ENCODE data around the gene MCRIP1. TPM values are rescaled to one million over a fixed set of nuclear protein-coding genes. Genes with fewer than 3 reads are reported as not detected.

The MCRIP1 gene
- total and polyA plus RNA-seq, 5 donors from 2014 or later = 58.1 to 93.2 (median 74.9) TPM

DNA sequence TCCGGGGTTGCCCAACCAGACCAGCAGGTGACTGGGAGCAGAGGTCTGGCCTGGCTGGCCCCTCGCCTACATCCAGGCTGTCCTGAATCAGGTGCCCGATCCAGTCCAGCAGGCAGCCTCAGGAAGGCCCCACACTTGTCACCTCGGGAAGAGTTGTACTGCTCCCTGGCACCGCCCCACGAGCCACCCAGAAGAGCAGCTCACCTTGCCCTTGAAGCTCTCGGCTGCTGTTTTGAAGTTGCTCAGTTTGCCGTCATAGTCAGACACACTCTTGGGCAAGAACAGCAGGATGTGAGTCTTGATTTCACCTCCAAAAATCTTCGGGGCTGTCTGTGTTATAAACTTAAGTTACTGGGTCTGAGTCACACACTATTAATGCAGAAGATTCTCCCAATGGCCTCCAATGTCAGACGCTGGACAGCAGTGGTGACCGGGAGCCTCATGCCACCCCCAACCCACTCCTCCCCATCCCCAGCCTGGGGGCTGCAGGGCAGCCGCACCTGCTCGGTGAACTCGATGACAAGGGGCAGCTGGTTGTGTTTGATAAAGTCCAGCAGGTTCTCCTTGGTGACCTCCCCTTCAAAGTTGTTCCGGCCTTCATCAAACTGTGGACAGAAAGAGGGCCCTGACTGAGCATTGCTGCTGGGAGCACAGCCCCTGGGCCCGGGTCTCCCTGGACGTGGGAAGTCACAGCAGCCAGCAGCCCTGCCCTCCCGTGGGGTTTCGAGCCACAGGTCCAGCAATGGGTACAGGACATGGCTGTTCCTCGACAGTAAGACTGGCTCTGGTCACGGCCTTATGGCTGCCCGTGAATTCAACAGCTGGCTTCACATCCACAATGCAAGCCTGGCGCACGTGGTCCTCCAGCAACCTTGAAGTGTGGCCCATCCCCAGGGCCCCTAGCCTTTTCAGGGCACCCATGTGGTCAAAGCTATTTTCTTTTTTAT is 13.9 kb upstream of the MCRIP1 start:
- Histone ChIP-seq H3K9me3 (ENCODE audit: control insufficient read depth in 2 of 2, low read length in 2 of 2) (no peaks in the 10 kb centered on the region), H3K27ac (ENCODE audit: insufficient read depth, low read length, poor library complexity, severe bottlenecking) (no peak overlapping the region), H3K4me3 (ENCODE audit: low read depth, low read length) (no peak overlapping the region), H3K27me3 (ENCODE audit: control insufficient read depth, insufficient read depth, low read length) (no peaks in the 10 kb centered on the region), H3K36me3 (ENCODE audit: control insufficient read depth, insufficient read depth, low read length) (peaks cover 49% of the 10 kb centered on the region), H3K4me1 (ENCODE audit: control insufficient read depth, insufficient read depth, low read length, poor library complexity, severe bottlenecking) (no peaks in the 10 kb centered on the region)
- Mint-ChIP-seq H3K27me3 (no peaks in the 10 kb centered on the region), H3K9me3 (no peaks in the 10 kb centered on the region), H3K4me1 (no peaks in the 10 kb centered on the region), H3K36me3 (peaks cover 11% of the 10 kb centered on the region), H3K27ac (no peak overlapping the region), H3K4me3 (no peak overlapping the region)
- no peak for ATAC-seq (ENCODE audit: low read depth in 2 of 2)
- no peak for DNase-seq

DNA sequence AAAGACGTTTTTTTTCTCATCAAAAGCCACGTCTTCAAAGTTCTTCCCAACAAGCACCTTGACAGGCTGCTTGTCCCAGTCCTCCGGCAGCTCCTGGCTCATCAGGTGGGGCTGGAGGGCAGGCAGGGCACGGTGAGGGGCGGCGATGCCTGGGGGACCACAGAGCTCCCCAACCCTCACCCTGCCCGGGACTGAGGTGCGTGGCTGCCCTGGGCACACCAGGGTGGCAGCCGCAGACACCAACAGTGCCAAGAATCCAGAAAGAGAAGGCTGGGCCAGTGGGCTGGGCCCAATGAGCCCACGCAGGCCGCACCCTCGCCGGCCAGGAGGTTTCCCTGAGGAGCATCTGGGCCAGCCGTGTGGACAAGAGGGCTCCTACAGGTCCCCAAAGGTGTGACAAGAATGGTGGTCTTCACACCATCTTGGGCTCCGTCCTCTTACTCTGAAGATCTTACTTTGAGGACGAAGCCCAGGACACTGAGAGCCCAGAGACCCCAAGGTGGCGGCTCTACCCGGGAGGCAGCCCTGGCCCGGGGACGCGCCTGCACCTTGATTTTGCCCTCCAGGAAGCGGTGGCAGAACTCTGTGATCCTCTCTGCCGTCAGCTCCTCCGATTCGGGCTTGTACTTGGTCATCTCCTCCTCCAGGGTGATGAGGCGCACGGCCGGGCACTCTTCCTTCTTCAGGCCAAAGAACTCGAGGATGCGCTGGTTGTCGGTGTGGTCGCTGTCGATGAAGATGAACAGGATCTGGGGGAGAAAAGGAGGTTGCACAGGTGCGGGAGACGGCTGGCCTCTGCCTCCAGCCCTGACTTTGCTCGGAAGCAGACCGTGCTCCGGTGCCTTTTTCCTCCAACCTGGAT is 13.0 kb upstream of the MCRIP1 start:
- Histone ChIP-seq H3K4me1 (ENCODE audit: control insufficient read depth, insufficient read depth, low read length, poor library complexity, severe bottlenecking) (no peaks in the 10 kb centered on the region), H3K27ac (ENCODE audit: insufficient read depth, low read length, poor library complexity, severe bottlenecking) (no peak overlapping the region), H3K9me3 (ENCODE audit: control insufficient read depth in 2 of 2, low read length in 2 of 2) (no peaks in the 10 kb centered on the region), H3K36me3 (ENCODE audit: control insufficient read depth, insufficient read depth, low read length) (peaks cover 40% of the 10 kb centered on the region), H3K27me3 (ENCODE audit: control insufficient read depth, insufficient read depth, low read length) (no peaks in the 10 kb centered on the region), H3K4me3 (ENCODE audit: low read depth, low read length) (no peak overlapping the region)
- DNase-seq = no peak
- Mint-ChIP-seq H3K27me3 (no peaks in the 10 kb centered on the region), H3K4me1 (no peaks in the 10 kb centered on the region), H3K4me3 (no peak overlapping the region), H3K9me3 (no peaks in the 10 kb centered on the region), H3K36me3 (peaks cover 9% of the 10 kb centered on the region), H3K27ac (no peak overlapping the region)
- no peak for ATAC-seq (ENCODE audit: low read depth in 2 of 2)

DNA sequence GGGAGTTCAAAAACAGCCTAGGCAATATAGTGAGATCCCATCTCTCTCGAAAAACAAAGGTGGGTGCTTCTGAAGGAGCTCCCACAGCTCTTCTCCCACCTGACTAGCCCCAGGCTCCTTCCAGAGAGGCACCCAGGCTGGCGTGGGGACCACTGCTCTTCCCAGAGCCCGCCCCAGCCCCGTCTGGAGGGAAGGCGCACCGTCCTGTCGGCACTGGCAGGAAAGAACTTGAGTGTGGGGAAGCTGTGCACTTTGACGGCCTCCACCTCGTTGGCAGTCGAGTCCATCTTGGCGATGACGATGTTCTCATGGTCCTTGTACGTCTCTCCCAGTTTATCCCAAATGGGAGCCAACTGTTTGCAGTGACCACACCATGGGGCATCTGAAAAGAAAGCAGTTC is 12.3 kb upstream of the MCRIP1 start:
- H3K27ac ChIP-seq (ENCODE audit: insufficient read depth, low read length, poor library complexity, severe bottlenecking) = no peak overlapping the region
- H3K4me1 ChIP-seq (ENCODE audit: control insufficient read depth, insufficient read depth, low read length, poor library complexity, severe bottlenecking) = no peaks in the 10 kb centered on the region
- H3K9me3 ChIP-seq (ENCODE audit: control insufficient read depth in 2 of 2, low read length in 2 of 2) = no peaks in the 10 kb centered on the region
- Mint-ChIP-seq H3K27ac (no peak overlapping the region), H3K27me3 (no peaks in the 10 kb centered on the region), H3K36me3 (peaks cover 8% of the 10 kb centered on the region), H3K4me1 (no peaks in the 10 kb centered on the region), H3K9me3 (no peaks in the 10 kb centered on the region), H3K4me3 (no peak overlapping the region)
- H3K27me3 ChIP-seq (ENCODE audit: control insufficient read depth, insufficient read depth, low read length) = no peaks in the 10 kb centered on the region
- H3K4me3 ChIP-seq (ENCODE audit: low read depth, low read length) = no peak overlapping the region
- no peak for DNase-seq
- peaks cover 39% of the 10 kb centered on the region for H3K36me3 ChIP-seq (ENCODE audit: control insufficient read depth, insufficient read depth, low read length)
- ATAC-seq (ENCODE audit: low read depth in 2 of 2) = peak in 1 of 2 donors; percentile 10

DNA sequence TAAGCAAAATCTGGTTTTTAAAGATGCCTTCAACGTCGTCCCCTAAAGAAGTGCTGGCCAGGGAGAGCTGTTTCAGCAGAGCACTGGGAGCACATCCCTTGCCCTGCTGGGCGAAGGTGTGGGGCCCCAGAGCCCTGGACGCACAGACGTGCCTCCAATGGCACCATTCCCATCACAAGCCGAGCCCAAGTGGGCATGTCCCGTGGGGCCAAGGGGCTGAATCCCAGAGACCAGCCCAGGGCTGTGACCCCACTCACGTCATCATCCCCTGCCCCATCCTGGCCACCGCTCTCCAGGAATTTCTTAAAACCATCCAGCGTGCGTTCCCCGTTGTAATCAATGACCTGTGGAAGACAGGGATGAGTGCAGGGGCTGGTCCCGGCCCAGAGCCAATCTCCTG is 11.8 kb upstream of the MCRIP1 start:
- H3K4me3 Mint-ChIP-seq = no peak overlapping the region
- Histone ChIP-seq H3K4me1 (ENCODE audit: control insufficient read depth, insufficient read depth, low read length, poor library complexity, severe bottlenecking) (no peaks in the 10 kb centered on the region), H3K27me3 (ENCODE audit: control insufficient read depth, insufficient read depth, low read length) (no peaks in the 10 kb centered on the region), H3K27ac (ENCODE audit: insufficient read depth, low read length, poor library complexity, severe bottlenecking) (no peak overlapping the region), H3K36me3 (ENCODE audit: control insufficient read depth, insufficient read depth, low read length) (peaks cover 39% of the 10 kb centered on the region), H3K4me3 (ENCODE audit: low read depth, low read length) (no peak overlapping the region), H3K9me3 (ENCODE audit: control insufficient read depth in 2 of 2, low read length in 2 of 2) (no peaks in the 10 kb centered on the region)
- no peaks in the 10 kb centered on the region for H3K9me3 Mint-ChIP-seq
- no peak for DNase-seq
- H3K27ac Mint-ChIP-seq = no peak overlapping the region
- no peaks in the 10 kb centered on the region for H3K4me1 Mint-ChIP-seq
- ATAC-seq (ENCODE audit: low read depth in 2 of 2) = no peak
- peaks cover 8% of the 10 kb centered on the region for H3K36me3 Mint-ChIP-seq
- H3K27me3 Mint-ChIP-seq = no peaks in the 10 kb centered on the region

DNA sequence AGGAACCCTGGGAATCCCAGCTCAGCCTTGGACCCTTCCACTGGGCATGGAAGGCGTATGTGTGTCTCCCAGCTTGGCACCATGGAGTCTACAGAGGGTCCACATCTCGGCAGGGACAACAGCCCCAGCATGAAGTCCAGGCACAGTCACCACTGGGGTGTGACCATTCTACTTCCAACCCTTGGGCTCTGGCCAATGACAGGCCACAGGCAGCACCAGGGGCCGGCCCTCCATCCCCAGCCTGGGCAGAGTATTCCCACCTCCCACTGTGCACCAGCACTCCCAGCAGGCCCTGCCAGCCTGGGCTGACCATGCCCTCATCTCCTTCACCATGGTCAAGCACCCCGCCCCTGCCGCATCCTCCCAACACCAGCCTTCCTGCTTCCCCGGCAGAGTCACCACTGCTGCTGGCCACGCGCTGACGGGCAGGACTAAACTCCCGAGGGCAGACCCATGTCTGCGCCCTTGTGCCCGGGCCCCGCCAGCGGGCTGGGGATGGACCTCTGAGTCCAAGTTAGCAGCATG is 11.3 kb upstream of the MCRIP1 start:
- no peak overlapping the region for H3K27ac Mint-ChIP-seq
- H3K4me1 ChIP-seq (ENCODE audit: control insufficient read depth, insufficient read depth, low read length, poor library complexity, severe bottlenecking) = no peaks in the 10 kb centered on the region

DNA sequence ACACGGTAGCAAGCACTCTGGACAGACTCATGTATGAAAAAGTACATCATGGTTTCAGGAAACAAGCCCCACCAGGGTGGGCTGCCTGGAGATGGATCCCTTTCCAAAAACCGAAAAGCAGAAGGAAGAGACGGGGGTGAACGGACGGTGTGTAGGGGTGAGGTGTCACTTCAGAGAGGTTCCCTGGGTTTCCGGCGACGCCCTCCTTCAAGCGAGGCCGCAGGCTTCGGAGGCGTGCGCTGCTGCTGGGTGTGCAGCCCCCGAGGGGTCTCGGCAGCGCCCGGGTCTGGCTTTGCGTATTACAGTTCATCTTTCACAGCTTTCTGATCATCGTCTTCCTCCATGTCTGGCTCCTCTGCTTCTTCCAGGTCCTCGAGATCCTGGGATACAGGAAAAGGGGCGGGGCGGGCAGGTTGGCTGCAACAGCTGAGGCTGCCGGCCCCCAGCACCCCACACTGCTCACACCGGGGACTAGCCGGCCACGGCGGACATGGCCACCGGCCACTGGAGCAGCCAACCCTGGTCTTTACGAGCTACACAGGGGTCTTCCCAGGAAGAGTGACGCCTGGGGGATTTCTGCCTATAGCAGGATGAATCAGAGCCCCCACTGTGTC is 10.7 kb upstream of the MCRIP1 start:
- ATAC-seq (ENCODE audit: low read depth in 2 of 2) = no peak
- no peaks in the 10 kb centered on the region for H3K4me1 Mint-ChIP-seq
- no peak overlapping the region for H3K4me3 Mint-ChIP-seq
- no peaks in the 10 kb centered on the region for H3K9me3 Mint-ChIP-seq
- Histone ChIP-seq H3K9me3 (ENCODE audit: control insufficient read depth in 2 of 2, low read length in 2 of 2) (no peaks in the 10 kb centered on the region), H3K27me3 (ENCODE audit: control insufficient read depth, insufficient read depth, low read length) (no peaks in the 10 kb centered on the region), H3K4me3 (ENCODE audit: low read depth, low read length) (no peak overlapping the region), H3K36me3 (ENCODE audit: control insufficient read depth, insufficient read depth, low read length) (peaks cover 39% of the 10 kb centered on the region), H3K4me1 (ENCODE audit: control insufficient read depth, insufficient read depth, low read length, poor library complexity, severe bottlenecking) (no peaks in the 10 kb centered on the region), H3K27ac (ENCODE audit: insufficient read depth, low read length, poor library complexity, severe bottlenecking) (no peak overlapping the region)
- H3K27me3 Mint-ChIP-seq = no peaks in the 10 kb centered on the region
- peak overlapping the region in 1 of 3 donors; percentile 91 for H3K27ac Mint-ChIP-seq
- DNase-seq = no peak
- peaks cover 8% of the 10 kb centered on the region for H3K36me3 Mint-ChIP-seq

More for the DNA sequence above, 11.3 kb upstream of the MCRIP1 start:
- ATAC-seq (ENCODE audit: low read depth in 2 of 2) = no peak
- no peaks in the 10 kb centered on the region for H3K9me3 ChIP-seq (ENCODE audit: control insufficient read depth in 2 of 2, low read length in 2 of 2)
- no peak overlapping the region for H3K4me3 ChIP-seq (ENCODE audit: low read depth, low read length)
- no peaks in the 10 kb centered on the region for H3K9me3 Mint-ChIP-seq
- no peak for DNase-seq
- no peaks in the 10 kb centered on the region for H3K27me3 ChIP-seq (ENCODE audit: control insufficient read depth, insufficient read depth, low read length)
- no peaks in the 10 kb centered on the region for H3K27me3 Mint-ChIP-seq
- H3K4me3 Mint-ChIP-seq = no peak overlapping the region
- no peak overlapping the region for H3K27ac ChIP-seq (ENCODE audit: insufficient read depth, low read length, poor library complexity, severe bottlenecking)
- H3K36me3 ChIP-seq (ENCODE audit: control insufficient read depth, insufficient read depth, low read length) = peaks cover 39% of the 10 kb centered on the region
- no peaks in the 10 kb centered on the region for H3K4me1 Mint-ChIP-seq
- H3K36me3 Mint-ChIP-seq = peaks cover 8% of the 10 kb centered on the region

DNA sequence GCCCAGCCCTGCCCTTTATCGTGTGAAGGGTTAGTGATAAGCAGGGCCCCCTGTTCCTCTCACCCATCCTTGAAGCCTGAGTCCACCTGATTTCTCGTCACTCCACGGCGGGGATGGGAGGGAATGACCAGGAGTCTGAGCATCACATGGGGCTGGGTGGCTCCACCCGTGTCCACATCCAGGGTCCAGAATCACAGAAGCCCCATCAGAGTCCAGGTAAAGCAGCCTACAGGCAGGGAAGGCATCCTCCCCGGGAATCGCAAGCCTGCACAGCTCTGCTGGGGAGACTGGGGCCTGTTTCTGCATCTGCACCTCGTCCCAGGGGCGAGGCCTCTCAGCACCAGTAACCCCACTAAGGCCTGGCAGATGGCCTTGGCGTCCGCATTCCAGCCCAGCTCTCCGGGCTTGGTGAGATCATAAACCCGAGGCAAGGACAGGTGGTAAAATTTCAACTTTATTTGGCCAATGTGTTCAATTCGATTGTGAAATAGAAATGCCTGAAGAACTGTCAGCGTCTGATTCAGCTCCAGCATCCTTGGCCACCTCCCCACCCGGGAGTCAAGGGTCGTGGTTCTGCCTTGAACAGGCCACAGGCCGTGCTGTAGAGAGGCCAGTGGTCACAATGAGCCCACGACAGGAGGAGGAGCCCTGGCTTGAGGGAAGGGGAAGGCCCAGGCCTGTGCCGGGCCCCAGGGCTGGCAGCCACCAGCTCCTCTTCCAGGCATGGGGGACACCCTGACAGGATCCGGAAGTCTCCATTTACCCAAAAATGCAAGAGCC is 9.8 kb upstream of the MCRIP1 start:
- H3K27me3 ChIP-seq (ENCODE audit: control insufficient read depth, insufficient read depth, low read length) = no peaks in the 10 kb centered on the region
- no peak overlapping the region for H3K27ac ChIP-seq (ENCODE audit: insufficient read depth, low read length, poor library complexity, severe bottlenecking)
- DNase-seq = no peak
- H3K36me3 ChIP-seq (ENCODE audit: control insufficient read depth, insufficient read depth, low read length) = peaks cover 39% of the 10 kb centered on the region
- Mint-ChIP-seq H3K4me3 (no peak overlapping the region), H3K27me3 (no peaks in the 10 kb centered on the region), H3K27ac (peak overlapping the region in 1 of 3 donors; percentile 42), H3K36me3 (peaks cover 8% of the 10 kb centered on the region), H3K4me1 (no peaks in the 10 kb centered on the region), H3K9me3 (no peaks in the 10 kb centered on the region)
- ATAC-seq (ENCODE audit: low read depth in 2 of 2) = no peak
- H3K9me3 ChIP-seq (ENCODE audit: control insufficient read depth in 2 of 2, low read length in 2 of 2) = no peaks in the 10 kb centered on the region
- H3K4me3 ChIP-seq (ENCODE audit: low read depth, low read length) = no peak overlapping the region
- no peaks in the 10 kb centered on the region for H3K4me1 ChIP-seq (ENCODE audit: control insufficient read depth, insufficient read depth, low read length, poor library complexity, severe bottlenecking)

All from CD4-positive, CD25-positive, alpha-beta regulatory T cell (primary cell).